H1 (cell line): Measurements from ENCODE around the gene CDC42BPB. TPM values are rescaled to one million over a fixed set of nuclear protein-coding genes. Genes with fewer than 3 reads are reported as not detected.

Experiments
- CTCF ChIA-PET: fragments of 300-600 bp; sonication (Branson Sonifier 250); formaldehyde crosslinking; loops from one replicate; lab custom pipeline; 2021; ENCODE audit not compliant: partially characterized antibody; lab: Charles Lee
- POLR2A ChIA-PET: fragments of 300-600 bp; sonication (Branson Sonifier 250); formaldehyde crosslinking; loops from one replicate; lab custom pipeline; 2021; ENCODE audit warnings: inconsistent platforms; ENCODE audit not compliant: partially characterized antibody; lab: Charles Lee
- DNase-seq, 2 experiments: peaks; one replicate each; pipeline versions ENCODE4 v3.0.0 to v3.0.0-alpha.2; 2010 to 2022; ENCODE audit warnings: low spot score in 2 of 2, low read depth in 1 of 2, mixed read lengths in 1 of 2
- FAIRE-seq: peaks from 2 replicates; lab custom pipeline; 2011; peaks lifted over from hg19 to GRCh38; lab: Jason Lieb, UNC
- H2AFZ ChIP-seq: 2 replicates; pipeline ENCODE4 v1.8.1; 2012; ENCODE audit warnings: low read length, inconsistent platforms
- H2AK5ac ChIP-seq: 2 replicates; pipeline ENCODE4 v1.6.1; 2013; ENCODE audit warnings: low read depth, low read length
- H2BK120ac ChIP-seq: replicated peaks from 2 replicates; pipeline ENCODE3; 2013; ENCODE audit warnings: low read depth, low read length, inconsistent platforms
- H2BK12ac ChIP-seq: 2 replicates; pipeline ENCODE4 v1.6.1; 2013; ENCODE audit warnings: low read depth, low read length
- H2BK15ac ChIP-seq: 2 replicates; pipeline ENCODE4 v1.6.1; 2013; ENCODE audit warnings: low read length
- H2BK20ac ChIP-seq: 2 replicates; pipeline ENCODE4 v1.6.1; 2013; ENCODE audit warnings: low read length
- H2BK5ac ChIP-seq: 2 replicates; pipeline ENCODE4 v1.6.1; 2013; ENCODE audit warnings: low read depth, low read length
- H3K14ac ChIP-seq: 2 replicates; pipeline ENCODE4 v1.6.1; 2013; ENCODE audit warnings: inconsistent platforms; ENCODE audit not compliant: insufficient read length
- H3K18ac ChIP-seq: 2 replicates; pipeline ENCODE4 v1.6.1; 2013; ENCODE audit warnings: low read length; ENCODE audit errors: extremely low read depth
- H3K23ac ChIP-seq: 2 replicates; pipeline ENCODE4 v1.6.1; 2013; ENCODE audit warnings: inconsistent platforms; ENCODE audit not compliant: insufficient read length
- H3K23me2 ChIP-seq: 2 replicates; pipeline ENCODE4 v1.6.1; 2013; ENCODE audit warnings: low read depth, low read length
- H3K27ac ChIP-seq: 2 replicates; pipeline ENCODE4 v1.6.1; 2011; ENCODE audit warnings: low read depth, low read length, inconsistent platforms
- H3K27me3 ChIP-seq, 4 experiments: replicated peaks in 1 of 4; 1 replicate in 1 of 4; 2 replicates in 3 of 4; pipeline versions ENCODE4 v1.6.1 to v1.8.1; 2011 to 2013; ENCODE audit warnings: low read length in 3 of 4, mild to moderate bottlenecking in 3 of 4, inconsistent platforms in 2 of 4, mixed read lengths in 2 of 4, moderate library complexity in 1 of 4; ENCODE audit not compliant: control insufficient read depth in 3 of 4, insufficient read depth in 3 of 4; ENCODE audit errors: extremely low read depth in 1 of 4
- H3K36me3 ChIP-seq, 4 experiments: 2 replicates each; pipeline versions ENCODE4 v1.6.1 to v1.8.1; 2011 to 2013; ENCODE audit warnings: mild to moderate bottlenecking in 4 of 4, low read length in 3 of 4, moderate library complexity in 2 of 4, control low read depth in 1 of 4, inconsistent platforms in 1 of 4; ENCODE audit not compliant: insufficient read depth in 4 of 4, control insufficient read depth in 2 of 4
- H3K4ac ChIP-seq: replicated peaks from 2 replicates; pipeline ENCODE3; 2013; ENCODE audit warnings: low read length, low read depth, mixed read lengths, inconsistent platforms; ENCODE audit not compliant: insufficient read length
- H3K4me1 ChIP-seq, 4 experiments: replicated peaks in 1 of 4; 1 replicate in 1 of 4; 2 replicates in 3 of 4; pipeline versions ENCODE4 v1.6.1 to v1.8.1; 2011 to 2013; ENCODE audit warnings: low read length in 3 of 4, inconsistent platforms in 2 of 4, mixed read lengths in 1 of 4; ENCODE audit not compliant: insufficient read depth in 4 of 4, control insufficient read depth in 3 of 4
- H3K4me2 ChIP-seq, 2 experiments: 2 replicates each; pipeline versions ENCODE4 v1.6.1 to v1.8.1; 2011 to 2013; ENCODE audit warnings: low read depth in 2 of 2, low read length in 2 of 2, control low read depth in 1 of 2, inconsistent platforms in 1 of 2, mild to moderate bottlenecking in 1 of 2; ENCODE audit not compliant: insufficient read depth in 1 of 2
- H3K4me3 ChIP-seq, 4 experiments: fragments of 200-600, 300-600 bp in 1 of 4; sonication (generic), shearing (Covaris generic), sonication (Bioruptor Twin) in 1 of 4; 2 replicates each; pipeline versions ENCODE4 v1.5.1 to v1.8.1; 2011 to 2016; ENCODE audit warnings: low read length in 4 of 4, low read depth in 3 of 4, control low read depth in 2 of 4, inconsistent platforms in 2 of 4, mild to moderate bottlenecking in 2 of 4, mixed read lengths in 1 of 4, moderate library complexity in 1 of 4; ENCODE audit not compliant: insufficient read depth in 2 of 4; ENCODE audit errors: extremely low read depth in 1 of 4
- H3K56ac ChIP-seq: replicated peaks from 2 replicates; pipeline ENCODE3; 2013; ENCODE audit warnings: low read depth, mild to moderate bottlenecking, mixed read lengths, low read length, inconsistent platforms; ENCODE audit not compliant: insufficient read length
- H3K79me1 ChIP-seq: 2 replicates; pipeline ENCODE4 v1.6.1; 2013; ENCODE audit warnings: low read depth, low read length, control low read depth
- H3K79me2 ChIP-seq, 2 experiments: 2 replicates each; pipeline versions ENCODE4 v1.6.1 to v1.8.1; 2012 to 2013; ENCODE audit warnings: low read length in 2 of 2, mild to moderate bottlenecking in 2 of 2, inconsistent platforms in 1 of 2; ENCODE audit not compliant: insufficient read depth in 2 of 2, control insufficient read depth in 1 of 2
- H3K9ac ChIP-seq, 4 experiments: replicated peaks in 1 of 4; 1 replicate in 1 of 4; 2 replicates in 3 of 4; pipeline versions ENCODE4 v1.6.1 to v1.8.1; 2011 to 2013; ENCODE audit warnings: low read depth in 3 of 4, low read length in 3 of 4, control low read depth in 2 of 4, mild to moderate bottlenecking in 2 of 4, moderate library complexity in 2 of 4, inconsistent platforms in 1 of 4; ENCODE audit errors: extremely low read depth in 1 of 4
- H3K9me3 ChIP-seq, 2 experiments: 2 replicates each; pipeline versions ENCODE4 v1.6.1 to v1.8.1; 2012 to 2013; ENCODE audit warnings: mild to moderate bottlenecking in 2 of 2, moderate library complexity in 2 of 2, control low read depth in 1 of 2, inconsistent platforms in 1 of 2, low read depth in 1 of 2, low read length in 1 of 2, mixed read lengths in 1 of 2; ENCODE audit not compliant: insufficient read depth in 2 of 2
- H4K20me1 ChIP-seq, 2 experiments: replicated peaks in 1 of 2; 2 replicates each; pipeline versions ENCODE3 to v1.8.1; 2011 to 2013; ENCODE audit warnings: inconsistent platforms in 2 of 2, low read length in 2 of 2, mild to moderate bottlenecking in 1 of 2; ENCODE audit not compliant: insufficient read depth in 2 of 2, control insufficient read depth in 1 of 2
- H4K5ac ChIP-seq: 2 replicates; pipeline ENCODE4 v1.6.1; 2013; ENCODE audit warnings: low read length, low read depth, mixed read lengths, inconsistent platforms; ENCODE audit not compliant: insufficient read length
- H4K8ac ChIP-seq: 2 replicates; pipeline ENCODE4 v1.8.0; 2013; ENCODE audit warnings: mild to moderate bottlenecking, moderate library complexity, low read length, inconsistent platforms; ENCODE audit not compliant: insufficient read depth; ENCODE audit errors: extremely low read depth
- H4K91ac ChIP-seq: replicated peaks from 2 replicates; pipeline ENCODE3; 2013; ENCODE audit warnings: low read length, mixed read lengths, inconsistent platforms; ENCODE audit not compliant: insufficient read length
- CBX5 ChIP-seq: fragments of 300-800, 300-1000 bp; sonication (generic); IDR thresholded peaks from 2 replicates; pipeline ENCODE4 v1.7.1; 2016; ENCODE audit warnings: antibody characterized with exemption, low read length, low read depth
- HDAC6 ChIP-seq: IDR thresholded peaks from one replicate; pipeline ENCODE4 v1.7.1; 2012; ENCODE audit warnings: low read depth, mild to moderate bottlenecking, inconsistent platforms, low read length, moderate library complexity
- MAFK ChIP-seq: IDR thresholded peaks from 2 replicates; pipeline ENCODE4 v1.6.1; 2012; ENCODE audit warnings: low read depth, mild to moderate bottlenecking, improper control_type of control experiment, low read length
- PHF8 ChIP-seq: fragments of 200-600 bp; sonication (generic); conservative IDR thresholded peaks from 2 replicates; pipeline ENCODE4 v1.7.1; 2012; ENCODE audit warnings: low read depth, mild to moderate bottlenecking, inconsistent platforms, low read length, moderate library complexity
- TAF1 ChIP-seq: IDR thresholded peaks from 2 replicates; pipeline ENCODE4 v1.6.1; 2011; ENCODE audit warnings: mild to moderate bottlenecking, low read depth, low read length
- TBP ChIP-seq: IDR thresholded peaks from 2 replicates; pipeline ENCODE4 v1.6.1; 2011; ENCODE audit warnings: low read depth, low read length, improper control_type of control experiment
- TCF12 ChIP-seq: IDR thresholded peaks from 2 replicates; pipeline ENCODE4 v1.6.1; 2011; ENCODE audit warnings: low read depth, mild to moderate bottlenecking, low read length
- WGBS, 2 experiments: shearing (Covaris generic) in 1 of 2; methylation state at CpG; one replicate each; pipeline versions ENCODE4 v1.1.6 to v1.1.7; 2013 to 2015; ENCODE audit warnings: low lambda C conversion rate in 2 of 2, mixed read lengths in 2 of 2, inconsistent platforms in 1 of 2, low coverage in 1 of 2, missing lambda C conversion rate in 1 of 2; ENCODE audit not compliant: insufficient replicate concordance in 2 of 2, insufficient coverage in 1 of 2, insufficient read length in 1 of 2; ENCODE audit errors: extremely low coverage in 1 of 2, missing lambda C conversion rate in 1 of 2; 5-methylcytosine and 5-hydroxymethylcytosine counted together
- polyA plus RNA-seq, 7 experiments: library from polyadenylated mRNA; depleted of rRNA in 3 of 7; stranded (reverse) in 5 of 7; unstranded in 2 of 7; fragments of >200 nt in 5 of 7; fragments of 200-250 nt in 2 of 7; gene quantifications; 1 replicate in 5 of 7; 2 replicates in 1 of 7; 4 replicates in 1 of 7; pipeline versions ENCODE4 v1.2.1 to v1.2.3, GENCODE V29; 2011 to 2013; ENCODE audit warnings: missing spikeins in 2 of 7, mixed read lengths in 2 of 7
- total RNA-seq: library from RNA; stranded (reverse); fragmentation: NEBNext Ultra II Directional; extraction: Animal tissue kit (Norgen Biotek cat#: 25700); gene quantifications from 2 replicates; pipeline ENCODE4 v1.2.1, GENCODE V29; 2021
- TF ChIP-seq, protein P1 (sequence below): IDR thresholded peaks from 2 replicates; pipeline ENCODE4 v1.6.1; 2012; ENCODE audit warnings: inconsistent platforms
- TF ChIP-seq, protein P2 (sequence below): IDR thresholded peaks from 2 replicates; pipeline ENCODE4 v1.6.1; 2011; ENCODE audit warnings: low read depth, mild to moderate bottlenecking, low read length; ENCODE audit not compliant: insufficient read depth

The CDC42BPB gene
- total and polyA plus RNA-seq, 2 of the 8 experiments (the other 6 are each of a cell fraction or from before 2014, with no cell fraction given): 51.2 to 88.2 TPM

GRCh38 chr14:102911541-102911951 is 145.8 kb downstream of the CDC42BPB start:
- Histone ChIP-seq H3K36me3 (peaks cover 0 to 11% (median 2%) of the 10 kb centered on the region in 4 experiments; a peak in 2 of 8 replicates), H2BK15ac (no peak overlapping the region), H2BK120ac (no peak overlapping the region), H3K27me3 (no peaks in the 10 kb centered on the region), H3K79me2 (no peaks in the 10 kb centered on the region), H4K5ac (no peak overlapping the region), H2BK5ac (no peak overlapping the region), H3K18ac (peak overlapping the region; percentile 19; the same call in 1 of the 2 replicates), H3K14ac (no peak overlapping the region), H3K4me3 (no peak overlapping the region), H2BK12ac (no peak overlapping the region), H2BK20ac (no peak overlapping the region), H4K8ac (no peak overlapping the region), H3K56ac (no peak overlapping the region), H2AK5ac (no peak overlapping the region), H3K23me2 (no peaks in the 10 kb centered on the region), H3K9me3 (peaks cover 3 to 11% of the 10 kb centered on the region in 2 experiments; a peak in 2 of 4 replicates), H3K79me1 (no peaks in the 10 kb centered on the region), H2AFZ (no peak overlapping the region), H3K27ac (no peak overlapping the region), H3K4me2 (no peak overlapping the region), H4K91ac (no peak overlapping the region), H3K4me1 (no peaks in the 10 kb centered on the region; a peak in 1 of 7 replicates), H3K4ac (no peak overlapping the region), H4K20me1 (no peaks in the 10 kb centered on the region), H3K23ac (no peak overlapping the region), H3K9ac (no peak overlapping the region)
- ChIA-PET CTCF (interaction anchor here (1.1 to 2.3 kb wide), 2 partner anchors 13 to 217 kb away, joined by 3 to 6 read pairs; no protein-coding TSS in a partner anchor), POLR2A (interaction anchor here (1.4 kb wide), 1 partner anchor 13 kb away, joined by 3 read pairs; no protein-coding TSS in a partner anchor)
- TF ChIP-seq TAF1 (no peak), TBP (no peak), HDAC6 (no peak), CBX5 (no peak), MAFK (no peak), PHF8 (no peak), TCF12 (no peak)
- TF ChIP-seq, protein P1, sequence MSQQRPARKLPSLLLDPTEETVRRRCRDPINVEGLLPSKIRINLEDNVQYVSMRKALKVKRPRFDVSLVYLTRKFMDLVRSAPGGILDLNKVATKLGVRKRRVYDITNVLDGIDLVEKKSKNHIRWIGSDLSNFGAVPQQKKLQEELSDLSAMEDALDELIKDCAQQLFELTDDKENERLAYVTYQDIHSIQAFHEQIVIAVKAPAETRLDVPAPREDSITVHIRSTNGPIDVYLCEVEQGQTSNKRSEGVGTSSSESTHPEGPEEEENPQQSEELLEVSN: no peak
- TF ChIP-seq, protein P2, sequence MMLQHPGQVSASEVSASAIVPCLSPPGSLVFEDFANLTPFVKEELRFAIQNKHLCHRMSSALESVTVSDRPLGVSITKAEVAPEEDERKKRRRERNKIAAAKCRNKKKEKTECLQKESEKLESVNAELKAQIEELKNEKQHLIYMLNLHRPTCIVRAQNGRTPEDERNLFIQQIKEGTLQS: no peak
- DNase-seq (no peak), FAIRE-seq (no peak)
- 87% methylated on average over 19 of the region's 19 CpGs; no CpG with 5 or more reads in 1 of the 2 experiments for WGBS, 2 experiments
